Type B pancreatic cell (in vitro differentiated cells): ENCODE data around the gene POU5F1. TPM values are rescaled to one million over a fixed set of nuclear protein-coding genes. Genes with fewer than 3 reads are reported as not detected.
A peak's percentile ranks its signal among the peaks of the same experiment; 100 is the strongest.

Experiments used
- DNase-seq: peaks from one replicate; pipeline ENCODE4 v3.0.0; 2021; ENCODE audit warnings: mixed read lengths; ENCODE audit not compliant: unreplicated experiment; ENCODE audit errors: extremely low spot score
- H3K27ac Mint-ChIP-seq: 2 replicates; pipeline ENCODE4 v1.8.0; 2021; ENCODE audit warnings: mild to moderate bottlenecking, mixed read lengths
- H3K27me3 Mint-ChIP-seq: 2 replicates; pipeline ENCODE4 v1.8.0; 2021; ENCODE audit warnings: mixed read lengths
- H3K36me3 Mint-ChIP-seq: 2 replicates; pipeline ENCODE4 v1.8.0; 2021; ENCODE audit warnings: mixed read lengths
- H3K4me1 Mint-ChIP-seq: one replicate; pipeline ENCODE4 v1.8.0; 2021; ENCODE audit warnings: mixed read lengths; ENCODE audit not compliant: unreplicated experiment
- H3K4me3 Mint-ChIP-seq: 2 replicates; pipeline ENCODE4 v1.8.0; 2021; ENCODE audit warnings: mild to moderate bottlenecking, mixed read lengths
- H3K9me3 Mint-ChIP-seq: 2 replicates; pipeline ENCODE4 v1.8.0; 2021; ENCODE audit warnings: mixed read lengths
- CTCF ChIP-seq: fragments of 200-600 bp; sonication (generic); conservative IDR thresholded peaks from 2 replicates; pipeline ENCODE4 v1.5.0; 2021; ENCODE audit warnings: antibody characterized with exemption, mild to moderate bottlenecking
- total RNA-seq: library from RNA; stranded (reverse); gene quantifications from 2 replicates; pipeline ENCODE4 v1.2.1, GENCODE V29; 2021; ENCODE audit warnings: low replicate concordance

POU5F1 gene
- total RNA-seq, 1 donor from 2014 or later = not detected

DNA sequence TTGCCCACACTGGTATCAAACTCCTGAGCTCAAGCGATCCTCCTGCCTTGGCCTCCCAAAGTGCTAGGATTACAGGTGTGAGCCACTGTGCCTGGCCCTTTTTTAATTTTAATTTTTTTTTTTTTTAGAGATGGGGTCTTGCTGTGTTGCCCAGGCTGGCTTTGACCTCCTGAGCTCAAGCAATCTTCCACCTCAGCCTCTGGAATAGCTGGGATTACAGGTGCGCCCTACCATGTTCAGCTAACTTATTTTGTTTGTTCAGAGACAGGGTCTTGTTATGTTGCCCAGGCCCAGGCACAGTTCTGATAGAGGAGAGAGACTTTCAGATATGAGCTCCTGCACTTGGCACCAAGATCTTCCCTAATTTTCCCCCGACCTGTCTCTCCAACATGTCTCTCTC is 39.7 kb downstream of the POU5F1 start:
- Mint-ChIP-seq H3K4me1 (peaks cover 5% of the 10 kb centered on the region), H3K27ac (no peak overlapping the region), H3K4me3 (no peak overlapping the region), H3K9me3 (no peaks in the 10 kb centered on the region), H3K27me3 (peaks cover 23% of the 10 kb centered on the region), H3K36me3 (no peaks in the 10 kb centered on the region)
- TF ChIP-seq CTCF = no peak
- no peak for DNase-seq

DNA sequence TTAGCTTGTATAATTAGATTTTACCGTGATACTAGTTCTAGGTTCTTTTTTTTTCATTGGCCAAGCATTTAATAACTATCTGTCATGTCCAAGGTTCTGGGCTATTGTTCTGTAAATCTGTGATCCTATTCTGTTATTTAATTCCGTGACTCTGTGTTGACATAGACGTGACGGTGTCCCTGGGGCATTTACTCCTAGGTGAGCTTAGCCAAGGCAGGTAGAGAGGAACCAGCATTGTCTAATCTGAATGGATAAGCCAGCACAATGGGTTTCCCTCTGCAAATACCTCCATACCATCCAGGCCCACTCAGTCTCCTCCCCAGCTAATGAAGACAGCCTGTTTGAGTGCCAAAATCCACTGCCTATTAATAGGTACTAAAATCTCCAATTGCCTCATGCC is 41.4 kb downstream of the POU5F1 start:
- H3K27me3 Mint-ChIP-seq = peaks cover 23% of the 10 kb centered on the region
- H3K4me1 Mint-ChIP-seq = peaks cover 5% of the 10 kb centered on the region
- H3K27ac Mint-ChIP-seq = no peak overlapping the region
- no peak overlapping the region for H3K4me3 Mint-ChIP-seq
- H3K9me3 Mint-ChIP-seq = no peaks in the 10 kb centered on the region
- DNase-seq = no peak
- no peaks in the 10 kb centered on the region for H3K36me3 Mint-ChIP-seq
- TF ChIP-seq CTCF = no peak

DNA sequence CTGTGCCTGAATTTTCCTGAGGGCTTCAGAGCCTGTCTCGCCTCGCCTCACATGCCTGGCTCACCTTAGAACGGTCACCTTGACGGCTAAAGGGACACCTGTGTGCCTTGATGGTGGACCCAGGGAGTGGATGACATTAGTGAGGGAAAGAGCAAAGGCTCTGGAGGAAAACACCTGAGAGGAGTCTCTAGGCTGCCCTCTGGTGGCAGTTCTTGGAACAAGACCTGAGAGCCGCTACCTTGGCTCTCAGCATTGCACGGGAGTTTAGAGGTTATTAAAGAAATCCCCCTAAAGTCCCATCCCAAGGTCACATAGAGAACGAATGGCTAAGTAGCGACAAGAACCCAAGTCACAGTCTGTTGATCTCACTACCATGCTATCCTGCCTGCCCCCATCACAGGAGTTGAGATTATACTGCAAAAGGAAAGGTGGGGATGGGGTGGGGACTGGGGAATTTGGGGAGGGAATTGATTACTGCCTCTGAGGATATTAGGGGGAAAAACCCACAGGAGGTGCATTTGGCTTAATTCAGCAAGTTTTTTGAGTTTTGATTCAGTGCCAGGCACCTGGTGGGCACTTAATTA is 42.3 kb downstream of the POU5F1 start:
- Mint-ChIP-seq H3K4me1 (peaks cover 5% of the 10 kb centered on the region), H3K27ac (peak overlapping the region; percentile 52), H3K9me3 (no peaks in the 10 kb centered on the region), H3K27me3 (peaks cover 31% of the 10 kb centered on the region), H3K36me3 (no peaks in the 10 kb centered on the region), H3K4me3 (no peak overlapping the region)
- DNase-seq = no peak
- peak; percentile 88 for TF ChIP-seq CTCF

DNA sequence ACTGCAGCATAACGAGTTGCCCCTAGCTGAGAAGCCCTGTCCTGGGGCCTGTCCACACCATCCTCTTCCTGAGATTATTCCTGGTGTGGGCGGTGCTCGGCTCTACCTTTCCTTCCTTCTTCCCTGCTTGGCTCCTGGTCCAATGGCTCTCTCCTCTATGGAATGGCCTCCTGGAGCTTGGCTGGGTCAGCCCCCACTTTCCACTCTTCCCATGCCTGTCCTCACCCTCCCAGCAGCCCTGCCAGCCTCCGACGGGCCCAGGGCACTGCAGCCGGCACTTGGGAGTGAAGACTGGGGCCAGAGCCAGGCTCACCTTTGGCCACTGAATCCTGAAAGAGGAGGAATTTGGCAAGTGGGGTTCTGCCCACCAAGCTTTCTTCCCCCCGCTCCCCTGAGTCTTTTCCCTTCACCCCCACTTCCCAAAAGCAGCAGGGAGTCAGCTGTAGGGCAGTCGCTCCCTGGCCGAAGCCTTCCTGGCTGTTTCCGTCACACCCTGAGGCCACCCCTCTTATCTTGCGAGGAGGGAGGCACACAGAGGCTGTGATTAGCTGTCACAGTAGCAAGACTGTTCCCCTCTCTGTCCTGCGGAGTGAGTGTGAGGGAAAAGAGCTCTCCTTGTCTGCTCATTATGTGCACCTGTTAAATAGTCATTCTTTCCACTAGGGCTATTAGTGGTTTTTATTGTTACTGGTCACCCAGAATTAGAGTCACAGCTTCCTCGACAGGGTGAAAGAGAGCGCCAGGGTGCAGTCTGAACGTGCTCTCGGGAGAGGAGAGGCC is 43.9 kb downstream of the POU5F1 start:
- Mint-ChIP-seq H3K27me3 (peaks cover 36% of the 10 kb centered on the region), H3K36me3 (no peaks in the 10 kb centered on the region), H3K4me1 (peaks cover 5% of the 10 kb centered on the region), H3K4me3 (no peak overlapping the region), H3K27ac (no peak overlapping the region), H3K9me3 (no peaks in the 10 kb centered on the region)
- TF ChIP-seq CTCF = no peak
- no peak for DNase-seq

- Mint-ChIP-seq H3K4me3 (no peak overlapping the region), H3K36me3 (no peaks in the 10 kb centered on the region), H3K27me3 (peaks cover 37% of the 10 kb centered on the region), H3K9me3 (no peaks in the 10 kb centered on the region), H3K27ac (no peak overlapping the region), H3K4me1 (peaks cover 5% of the 10 kb centered on the region)
- no peak for DNase-seq
- no peak for TF ChIP-seq CTCF
Measured at GRCh38 chr6:31125586-31126363, 44.7 kb downstream of the POU5F1 start.
